Frontal cortex (tissue), 4 donors: Measurements from ENCODE around the gene ABHD17A. TPM values are rescaled to one million over a fixed set of nuclear protein-coding genes. Genes with fewer than 3 reads are reported as not detected.
"Not testable (repeated sequence)": the region's sequence is repeated elsewhere in the genome, so short reads cannot be mapped to it uniquely, and the experiment has no call there.

Experiments
- DNase-seq, 2 donors: peaks; one replicate each; pipeline ENCODE4 v3.0.0; 2012; ENCODE audit warnings: low spot score in 2 of 2
- FAIRE-seq: peaks from 2 replicates; lab custom pipeline; 2012; peaks lifted over from hg19 to GRCh38; lab: Jason Lieb, UNC
- total RNA-seq: library from RNA; depleted of rRNA; stranded (reverse); fragments of >200 nt; gene quantifications from one replicate; pipeline ENCODE4 v1.2.3, GENCODE V29; 2014
- donor health status: control.
- donor health status: control.
- donor health status: control.

ABHD17A gene
- 42.0 TPM for total RNA-seq

DNA sequence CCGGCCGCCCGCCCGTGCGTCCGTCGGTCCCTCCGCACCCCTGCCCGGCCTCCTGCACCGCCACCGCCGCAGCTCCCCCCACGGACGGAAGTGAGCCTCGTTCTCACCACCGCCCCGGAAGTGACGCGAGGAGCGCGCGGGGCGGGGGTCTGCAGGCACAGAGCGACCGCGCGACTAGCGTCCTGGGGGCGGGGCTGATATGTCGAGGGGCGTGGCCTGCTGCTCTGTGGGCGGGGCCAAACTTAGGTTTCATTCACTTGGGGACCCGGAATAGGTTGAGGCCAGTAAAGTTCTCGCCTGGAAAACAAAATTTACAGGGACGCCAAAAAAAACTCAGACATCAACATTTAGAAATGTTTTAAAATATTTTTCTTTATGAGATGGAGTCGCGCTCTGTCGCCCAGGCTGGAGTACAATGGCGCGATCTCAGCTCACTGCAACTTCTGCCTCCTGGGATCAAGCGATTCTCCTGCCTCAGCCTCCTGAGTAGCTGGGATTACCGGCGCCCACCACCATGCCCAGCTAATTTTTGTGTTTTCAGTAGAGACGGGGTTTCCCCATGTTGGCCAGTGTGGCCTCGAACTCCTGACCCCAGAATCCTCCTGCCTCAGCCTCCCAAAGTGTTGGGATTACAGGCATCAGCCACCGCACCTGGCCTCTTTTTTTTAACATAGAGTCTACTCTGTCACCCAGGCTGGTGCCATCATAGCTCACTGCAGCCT, at the start of gene ABHD17A:
ABHD17A (minus strand) TSS at position 99 of the 722 bp plus-strand sequence. CDS start 3,930 bp downstream, outside the sequence.
- not testable (repeated sequence) for FAIRE-seq
- peak; percentile 97 to 99 for DNase-seq

DNA sequence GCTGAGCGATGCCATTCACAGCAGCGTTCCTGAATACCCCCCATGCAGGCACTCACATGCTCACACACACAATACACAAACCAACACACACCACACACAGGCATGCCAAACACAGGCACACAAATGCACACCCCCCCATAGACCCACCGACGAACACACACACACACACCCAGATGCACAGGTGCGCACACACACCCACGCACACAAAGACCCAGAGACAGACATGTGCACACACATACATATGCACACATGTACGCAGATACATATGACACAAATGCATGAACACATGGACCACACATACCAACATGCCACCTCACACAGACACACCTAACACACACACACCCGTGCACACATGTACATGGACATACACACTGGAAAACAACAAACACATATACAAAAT, 48.6 kb upstream of the ABHD17A start:
- DNase-seq (no peak), FAIRE-seq (no peak)

DNA sequence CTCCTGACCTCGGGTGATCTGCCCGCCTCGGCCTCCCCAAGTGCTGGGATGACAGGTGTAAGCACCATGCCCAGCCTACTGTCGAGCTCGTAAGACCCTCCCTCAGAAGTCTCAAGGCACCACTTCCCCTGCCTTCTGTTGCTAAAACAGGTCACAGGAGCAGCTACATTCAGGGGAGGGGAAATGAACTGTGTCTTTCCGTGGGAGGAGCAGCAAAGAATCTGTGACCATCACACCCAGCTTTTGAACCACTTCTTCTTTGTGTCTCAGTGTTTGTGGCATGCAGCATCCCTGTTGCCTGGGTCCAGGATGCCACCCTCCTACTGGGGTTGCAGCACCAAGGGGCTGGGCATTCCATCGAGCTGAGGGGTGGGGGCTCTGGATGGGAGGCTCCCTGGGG, 47.9 kb upstream of the ABHD17A start:
- no peak for FAIRE-seq
- DNase-seq = no peak

DNA sequence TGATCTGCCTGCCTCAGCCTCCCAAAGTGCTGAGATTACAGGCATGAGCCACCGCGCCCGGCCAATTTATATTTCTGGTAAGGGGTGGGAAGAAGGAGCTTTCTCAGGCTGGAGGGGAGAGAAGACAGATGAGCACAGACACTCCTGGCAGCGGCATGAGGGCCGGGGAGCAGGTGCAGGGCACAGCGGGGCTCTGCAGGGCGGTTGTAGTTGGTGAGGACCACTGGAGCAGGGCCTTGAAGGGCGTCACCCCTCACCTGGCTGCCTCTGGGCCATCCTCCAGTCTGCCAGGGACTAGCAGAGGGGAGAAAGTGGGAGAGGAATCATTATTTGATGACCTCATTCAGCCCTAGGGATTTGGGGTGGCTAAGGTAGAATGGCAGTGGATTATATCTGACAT, 47.1 kb upstream of the ABHD17A start:
- FAIRE-seq = no peak
- DNase-seq = no peak

DNA sequence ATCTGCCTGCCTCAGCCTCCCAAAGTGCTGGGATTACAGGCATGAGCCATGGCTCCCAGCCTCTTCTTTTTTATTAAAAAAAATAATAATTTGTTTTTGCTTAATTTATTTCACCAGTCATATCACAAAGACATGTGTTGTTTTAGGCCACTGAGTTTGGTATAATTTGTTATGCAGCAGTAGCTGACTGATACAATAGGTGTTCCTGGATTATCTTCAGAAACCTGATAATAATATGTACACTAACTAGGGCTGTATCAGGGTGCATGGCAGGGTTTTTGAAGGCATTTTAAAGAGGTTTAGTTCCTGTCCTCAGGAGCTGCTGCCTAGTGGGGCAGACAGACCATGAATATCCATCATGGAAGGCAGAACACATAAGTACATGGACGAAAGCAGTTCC, 46.1 kb upstream of the ABHD17A start:
- DNase-seq (no peak), FAIRE-seq (no peak)

DNA sequence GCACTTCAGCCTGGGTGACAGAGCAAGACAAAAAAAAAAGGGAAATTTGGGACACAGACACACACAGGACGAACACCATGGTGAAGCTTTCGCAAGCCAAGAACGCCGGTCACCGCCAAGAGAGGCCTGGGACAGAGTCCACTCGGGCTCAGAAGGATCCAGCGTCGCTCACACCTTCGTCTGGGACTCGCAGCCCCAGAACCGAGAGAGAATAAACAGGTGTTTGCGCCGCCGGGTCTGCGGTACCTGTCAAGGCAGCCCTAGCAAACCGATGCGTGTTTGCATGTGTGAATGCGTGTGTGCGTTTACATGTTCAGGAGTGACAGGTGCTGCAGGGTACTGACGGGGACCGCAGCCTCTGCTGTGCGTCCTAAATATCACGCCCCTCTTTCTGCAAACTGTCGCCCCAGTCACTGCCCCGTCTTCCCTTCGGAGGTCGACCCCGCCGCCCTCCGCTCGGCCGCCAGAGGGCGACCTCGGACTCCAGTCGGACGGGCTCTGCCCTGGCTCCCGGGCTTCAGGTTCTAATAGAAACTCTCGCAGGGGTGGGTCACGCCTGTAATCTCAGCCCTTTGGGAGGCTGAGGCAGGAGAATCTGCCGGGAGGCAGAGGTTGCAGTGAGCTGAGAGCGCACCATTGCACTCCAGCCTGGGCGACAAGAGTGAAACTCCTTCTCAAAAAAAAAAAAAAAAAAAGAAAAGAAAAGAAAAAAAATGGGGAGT, 43.9 kb upstream of the ABHD17A start:
- no peak for FAIRE-seq
- DNase-seq = peak; percentile 74 to 88

DNA sequence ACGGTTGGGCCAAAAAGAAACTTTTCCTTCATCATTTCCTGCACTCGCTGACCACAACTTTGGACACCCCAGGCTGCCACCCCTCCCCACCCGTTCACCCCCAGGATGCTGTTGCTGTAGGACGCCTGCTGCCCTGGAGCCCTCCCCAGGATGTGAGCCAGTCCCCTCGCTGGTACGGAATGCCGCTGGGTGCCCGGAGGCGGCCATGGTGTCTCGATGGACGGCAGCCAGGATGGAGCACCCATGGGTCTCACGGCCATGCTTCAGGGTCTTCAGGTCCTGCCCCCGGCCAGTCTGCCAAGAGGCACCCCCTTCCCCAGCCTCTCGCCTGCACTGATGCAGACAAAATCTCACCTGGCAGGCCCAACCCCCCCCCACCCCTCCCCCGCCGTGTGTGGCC, 40.2 kb upstream of the ABHD17A start:
- no peak for DNase-seq

DNA sequence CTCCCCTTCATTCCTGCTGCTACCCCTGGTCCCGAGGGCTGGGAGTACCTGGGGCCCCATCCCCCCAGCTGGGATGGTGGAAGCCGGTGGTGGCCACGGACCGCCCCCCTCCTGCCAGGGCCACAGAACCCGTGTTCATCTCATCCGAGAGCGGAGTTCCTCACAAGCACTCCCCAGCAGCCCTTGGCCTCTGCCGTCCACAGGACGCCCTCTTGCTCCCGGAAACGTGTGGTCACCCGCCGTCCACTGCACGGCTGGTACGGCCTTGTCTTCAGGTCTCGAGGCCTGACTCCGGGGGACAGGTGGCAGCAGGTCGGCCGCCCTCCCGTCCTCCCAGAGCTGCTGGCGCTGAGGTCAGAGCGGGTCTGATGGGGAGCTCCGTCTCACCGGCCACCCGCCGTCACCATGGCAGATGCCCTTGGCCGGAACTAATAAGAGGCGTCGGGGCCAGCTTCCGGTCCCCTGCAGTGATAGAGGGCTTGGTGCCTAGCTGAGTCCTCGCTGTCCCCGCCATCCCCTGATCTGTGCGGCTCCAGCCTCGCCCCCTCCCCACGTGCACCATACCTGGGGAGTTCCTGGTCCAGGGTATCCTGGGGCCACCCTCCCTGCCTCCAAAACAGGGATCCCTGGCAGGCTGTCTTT, 39.1 kb upstream of the ABHD17A start:
- no peak for DNase-seq
- no peak for FAIRE-seq

More for the DNA sequence above, 40.2 kb upstream of the ABHD17A start:
- no peak for FAIRE-seq

DNA sequence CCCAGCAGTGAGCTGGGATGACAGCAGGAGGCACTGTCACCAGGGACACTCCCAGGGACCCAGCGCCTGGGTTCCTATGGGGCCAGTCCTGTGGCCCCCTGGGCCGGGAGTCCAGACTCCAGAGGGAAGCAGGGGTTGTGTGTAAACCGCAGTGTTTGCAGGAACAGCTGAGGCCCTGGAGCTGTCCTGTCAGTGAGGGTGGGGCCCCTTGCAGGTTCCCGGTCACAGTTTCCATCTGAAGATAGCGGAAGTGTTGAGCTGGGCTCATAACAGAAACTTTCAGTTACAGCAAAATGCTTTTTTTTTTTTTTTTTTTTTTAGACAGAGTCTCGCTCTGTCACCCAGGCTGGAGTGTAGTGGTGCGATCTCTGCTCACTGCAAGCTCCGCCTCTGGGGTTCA, 38.0 kb upstream of the ABHD17A start:
- no peak for DNase-seq
- no peak for FAIRE-seq

DNA sequence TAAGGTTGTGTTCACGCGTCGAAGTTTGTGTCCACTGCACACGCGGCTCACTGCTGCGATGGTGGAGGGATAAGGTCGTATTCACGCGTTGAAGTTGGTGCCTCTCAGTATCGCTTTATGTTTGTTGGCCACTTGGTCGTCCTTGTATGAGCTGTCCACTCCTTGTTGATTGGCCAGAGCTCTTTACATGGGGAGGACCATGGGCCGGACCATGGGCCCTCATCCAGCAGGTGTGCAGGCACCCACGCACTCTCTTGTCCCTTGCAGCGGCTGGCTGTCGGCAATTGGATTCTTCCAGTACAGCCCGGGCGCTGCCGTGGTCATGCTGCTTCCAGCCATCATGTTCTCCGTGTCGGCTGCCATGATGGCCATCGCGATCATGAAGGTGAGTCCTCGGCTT, 37.5 kb upstream of the ABHD17A start:
- FAIRE-seq = no peak
- no peak for DNase-seq

DNA sequence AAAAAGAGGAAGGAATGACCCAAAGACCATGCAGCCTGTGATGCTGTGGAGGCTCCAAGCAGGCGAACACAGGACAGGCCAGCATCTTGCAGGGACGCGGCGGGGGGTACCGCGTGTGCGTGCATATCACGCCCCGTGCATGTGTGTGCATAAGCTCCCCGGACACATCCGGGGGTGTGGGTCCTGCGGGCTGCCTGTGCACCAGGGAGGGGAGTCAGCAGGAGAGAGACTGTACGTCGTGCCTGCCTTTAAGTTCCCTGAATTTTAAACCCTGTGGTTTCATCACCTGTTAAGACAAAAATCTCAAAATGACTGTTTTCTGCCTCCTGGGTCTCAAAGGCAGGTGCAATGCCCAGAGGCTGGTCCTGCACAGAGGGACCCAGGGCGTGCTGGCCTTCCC, 36.5 kb upstream of the ABHD17A start:
- DNase-seq (no peak), FAIRE-seq (no peak)

DNA sequence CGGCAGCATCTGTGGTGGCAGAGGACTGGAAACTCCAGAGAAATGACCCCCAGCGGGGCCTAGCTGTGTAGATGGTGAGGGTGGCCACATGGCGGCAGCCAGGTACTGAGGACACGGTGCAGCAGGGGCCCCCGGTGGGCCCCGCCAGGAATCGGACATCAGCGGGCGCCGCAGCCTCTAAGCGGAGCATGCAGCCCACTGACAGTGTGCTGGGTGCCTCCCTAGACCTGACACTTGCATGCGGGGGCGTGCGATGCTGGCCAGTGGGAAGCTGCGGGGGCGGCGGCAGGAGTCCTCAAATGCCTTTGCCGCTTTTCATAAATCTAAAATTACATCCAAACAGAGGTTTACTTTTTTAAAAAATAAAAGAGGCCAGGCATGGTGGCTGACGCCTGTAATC, 36.0 kb upstream of the ABHD17A start:
- no peak for FAIRE-seq
- DNase-seq = no peak

DNA sequence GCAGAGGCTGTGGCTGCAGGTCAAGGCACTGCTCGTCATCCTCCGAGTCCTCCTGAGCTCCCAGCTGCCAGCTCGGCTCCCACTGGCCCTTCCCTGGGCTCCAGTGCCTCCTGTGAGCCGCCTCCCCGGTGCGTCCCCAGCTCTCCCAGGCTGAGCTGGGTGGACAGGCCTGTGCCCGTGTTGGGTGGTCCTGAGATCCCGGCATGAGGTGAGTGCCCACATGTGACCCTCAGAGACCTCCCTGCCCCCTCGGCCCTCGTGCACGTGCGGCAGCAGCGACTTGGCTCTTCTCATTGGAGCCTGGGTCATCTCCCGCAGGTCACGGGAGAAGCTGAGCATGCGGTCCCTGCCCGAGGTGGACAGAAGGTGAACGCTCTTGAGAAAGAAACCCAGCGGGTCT, 35.3 kb upstream of the ABHD17A start:
- DNase-seq (no peak), FAIRE-seq (no peak)

DNA sequence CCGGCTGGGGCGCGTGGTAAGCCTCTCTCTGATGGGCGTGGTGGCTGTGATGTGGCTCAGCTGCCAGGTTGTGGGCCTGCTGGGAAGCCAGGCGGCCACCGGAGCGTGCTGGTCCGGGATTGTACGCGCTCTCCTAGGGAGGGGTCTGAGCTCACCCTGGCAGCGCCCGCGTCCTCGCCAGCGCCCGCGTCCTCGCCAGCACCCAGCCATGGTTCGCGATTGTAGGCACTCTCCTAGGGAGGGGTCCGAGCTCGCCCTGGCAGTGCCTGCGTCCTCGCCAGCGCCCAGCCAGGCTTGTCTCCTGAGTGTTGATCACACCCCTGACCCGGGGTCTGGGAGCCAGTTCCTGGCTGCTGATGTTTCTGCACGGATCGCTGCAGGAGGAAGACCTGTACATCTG, 33.7 kb upstream of the ABHD17A start:
- FAIRE-seq = no peak

DNA sequence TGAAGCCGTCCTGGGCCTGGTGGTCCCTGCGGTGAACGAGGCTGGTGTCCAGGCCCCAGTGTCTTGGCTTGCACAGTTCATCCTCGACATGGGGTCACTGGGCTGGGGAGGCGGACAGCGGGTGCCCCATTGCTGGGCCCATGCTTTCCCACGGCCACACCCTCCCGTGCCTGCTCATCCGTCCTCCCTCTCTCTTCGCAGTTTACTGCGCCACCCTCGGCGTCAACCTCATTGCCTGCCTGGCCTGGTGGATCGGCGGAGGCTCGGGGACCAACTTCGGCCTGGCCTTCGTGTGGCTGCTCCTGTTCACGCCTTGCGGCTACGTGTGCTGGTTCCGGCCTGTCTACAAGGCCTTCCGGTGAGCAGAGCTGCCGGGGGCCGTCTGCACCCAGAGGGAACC, 32.6 kb upstream of the ABHD17A start:
- FAIRE-seq (no peak), DNase-seq (no peak)

More for the DNA sequence above, 33.7 kb upstream of the ABHD17A start:
- DNase-seq = no peak

DNA sequence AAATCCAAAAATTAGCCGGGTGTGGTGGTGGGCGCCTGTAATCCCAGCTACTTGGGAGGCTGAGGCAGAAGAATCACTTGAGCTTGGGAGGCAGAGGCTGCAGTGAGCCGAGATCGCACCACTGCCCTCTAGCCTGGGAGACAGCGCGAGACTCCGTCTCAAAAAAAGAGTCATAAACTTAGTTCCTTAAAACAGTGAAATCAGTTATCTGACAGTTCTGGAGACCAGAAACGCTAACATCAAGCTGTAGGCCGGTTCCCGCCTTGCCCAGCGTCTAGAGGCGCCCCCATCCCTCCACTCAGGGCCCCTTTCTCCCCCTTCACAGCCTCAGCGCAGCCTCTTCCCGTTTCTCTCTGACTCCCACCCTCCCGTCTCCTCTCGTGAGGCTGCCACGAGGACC, 31.9 kb upstream of the ABHD17A start:
- FAIRE-seq = no peak
- no peak for DNase-seq

DNA sequence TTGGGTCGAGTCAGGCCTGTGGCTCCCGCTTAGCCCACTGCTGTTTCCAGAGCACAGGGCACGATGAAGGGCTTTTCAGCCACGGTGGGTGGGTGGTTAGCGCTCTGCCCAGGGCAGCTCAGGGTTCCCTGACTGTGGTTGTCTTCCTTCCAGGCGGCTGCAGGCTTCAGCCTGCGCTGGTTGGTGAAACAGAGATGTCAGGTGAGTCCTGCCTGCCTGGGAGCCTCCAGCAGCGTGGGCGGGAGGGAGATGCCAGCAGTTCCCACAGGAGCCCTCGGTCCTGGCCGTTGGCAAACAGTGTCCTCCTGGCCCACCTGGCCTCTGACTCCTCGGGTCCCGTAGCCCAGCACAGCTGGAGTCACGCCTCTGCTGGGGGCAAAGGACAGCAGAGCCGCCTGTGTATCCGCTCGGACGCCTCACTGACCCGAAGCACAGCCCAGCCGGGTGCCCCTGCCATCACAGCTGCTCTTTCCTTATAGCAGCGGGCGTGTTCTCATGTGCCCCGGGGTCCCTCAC, 29.6 kb upstream of the ABHD17A start:
- DNase-seq = no peak
- FAIRE-seq = no peak

DNA sequence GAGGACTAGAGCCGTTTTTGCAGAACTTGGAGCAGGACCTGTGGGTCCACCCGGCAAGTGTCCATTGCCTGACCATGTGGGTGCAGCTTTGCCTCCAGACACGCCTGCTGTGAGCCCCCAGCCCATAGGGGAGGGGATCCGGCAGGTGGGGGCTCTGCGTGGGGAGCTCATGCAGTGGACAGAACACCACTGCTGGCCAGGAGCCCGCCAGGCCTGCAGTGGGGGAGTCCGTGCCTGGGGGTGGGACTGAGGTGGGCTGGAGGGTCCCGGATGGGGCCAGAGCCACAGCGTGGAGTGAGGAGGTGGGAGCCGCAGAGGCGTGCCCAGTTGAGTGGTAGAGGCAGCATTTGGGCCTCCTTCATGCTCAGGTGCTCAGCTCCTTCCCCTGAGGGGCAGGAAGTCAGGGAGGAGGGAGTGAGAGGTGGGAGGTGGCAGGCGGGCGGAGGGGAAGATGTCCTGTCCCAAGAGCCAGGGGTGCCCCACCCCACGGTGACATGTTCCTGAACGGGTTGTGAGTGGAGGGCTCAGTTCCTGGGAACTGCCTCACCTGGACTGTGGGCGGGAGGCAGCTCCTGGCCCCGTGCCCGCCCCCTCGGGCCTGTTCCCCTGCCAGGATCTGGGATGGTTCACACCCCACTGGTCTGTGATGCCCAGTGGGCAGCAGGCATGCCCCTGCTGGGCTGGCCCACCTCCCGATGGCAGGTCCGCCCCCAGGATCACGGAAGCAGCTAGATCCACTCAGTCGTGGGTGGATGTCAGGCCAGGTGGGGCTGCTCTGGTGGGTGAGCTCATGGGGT, 28.7 kb upstream of the ABHD17A start:
- no peak for FAIRE-seq

DNA sequence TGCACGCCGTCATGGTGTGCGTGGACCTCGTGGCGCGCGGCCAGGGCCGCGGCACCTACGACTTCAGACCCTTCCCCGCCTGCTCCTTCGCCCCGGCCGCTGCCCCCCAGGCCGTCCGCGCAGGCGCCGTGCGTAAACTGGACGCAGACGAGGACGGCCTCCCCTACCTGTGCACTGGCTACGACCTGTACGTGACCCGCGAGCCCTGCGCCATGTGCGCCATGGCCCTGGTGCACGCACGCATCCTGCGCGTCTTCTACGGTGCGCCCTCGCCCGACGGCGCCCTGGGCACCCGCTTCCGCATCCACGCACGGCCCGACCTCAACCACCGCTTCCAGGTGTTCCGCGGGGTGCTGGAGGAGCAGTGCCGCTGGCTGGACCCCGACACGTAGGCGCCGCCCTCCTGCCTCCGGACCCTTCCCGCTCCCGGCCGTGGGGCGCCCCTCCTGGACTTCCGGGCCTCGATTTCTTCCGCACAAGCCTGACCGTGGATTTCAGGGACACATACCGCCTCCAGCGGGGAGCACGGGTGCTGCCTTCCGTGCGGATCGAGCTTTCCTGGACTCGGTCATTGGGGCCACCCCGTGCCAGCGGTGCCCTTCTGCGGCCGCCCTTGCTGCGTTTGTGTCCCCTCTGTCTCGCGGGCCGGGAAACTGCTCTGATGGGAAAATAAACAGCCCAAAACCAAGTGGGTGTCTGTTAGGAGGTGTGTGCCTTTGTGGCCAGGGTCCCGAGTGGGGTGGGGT, 27.6 kb upstream of the ABHD17A start:
- DNase-seq (no peak), FAIRE-seq (no peak)

More for the DNA sequence above, 28.7 kb upstream of the ABHD17A start:
- DNase-seq = no peak
